DND-41 (cell line): ENCODE data around the gene RILPL2.

Source experiments
- ATAC-seq: fragments of 200-7000 bp; cut with Tn5 transposase; 3 replicates; pipeline ENCODE4 v1.9.1; 2021; ENCODE audit warnings: low read depth; ENCODE audit not compliant: insufficient read depth
- DNase-seq: peaks from one replicate; pipeline ENCODE4 v3.0.0-alpha.2; 2020
- H2AFZ ChIP-seq: 2 replicates; pipeline ENCODE4 v1.6.0; 2012; ENCODE audit warnings: low read depth, low read length
- H3K27ac ChIP-seq: 2 replicates; pipeline ENCODE4 v1.5.1; 2012; ENCODE audit warnings: low read length, inconsistent platforms
- H3K27me3 ChIP-seq: fragments of 200-600 bp; sonication (generic); 2 replicates; pipeline ENCODE4 v1.6.0; 2012; ENCODE audit warnings: low read length, mild to moderate bottlenecking, inconsistent platforms; ENCODE audit not compliant: insufficient read depth, poor library complexity
- H3K36me3 ChIP-seq: 2 replicates; pipeline ENCODE4 v1.5.1; 2012; ENCODE audit warnings: low read length, inconsistent platforms; ENCODE audit not compliant: insufficient read depth
- H3K4me1 ChIP-seq: 2 replicates; pipeline ENCODE4 v1.5.1; 2012; ENCODE audit warnings: mild to moderate bottlenecking, low read length; ENCODE audit not compliant: insufficient read depth
- H3K4me2 ChIP-seq: 2 replicates; pipeline ENCODE4 v1.6.0; 2012; ENCODE audit warnings: mild to moderate bottlenecking, moderate library complexity, low read length, inconsistent platforms; ENCODE audit not compliant: insufficient read depth
- H3K4me3 ChIP-seq, 2 experiments: fragments of 200-600 bp in 1 of 2; shearing (Covaris generic) in 1 of 2; 2 replicates each; pipeline ENCODE4 v1.5.1; 2012 to 2016; ENCODE audit warnings: inconsistent platforms in 2 of 2, low read length in 2 of 2, mild to moderate bottlenecking in 2 of 2, low read depth in 1 of 2, moderate library complexity in 1 of 2
- H3K79me2 ChIP-seq: 2 replicates; pipeline ENCODE4 v1.6.0; 2012; ENCODE audit warnings: low read length, inconsistent platforms; ENCODE audit not compliant: insufficient read depth
- H3K9ac ChIP-seq: 2 replicates; pipeline ENCODE4 v1.6.0; 2012; ENCODE audit warnings: low read depth, mild to moderate bottlenecking, inconsistent platforms, low read length, moderate library complexity
- H3K9me3 ChIP-seq: 2 replicates; pipeline ENCODE4 v1.5.1; 2012; ENCODE audit warnings: low read length, moderate library complexity, mild to moderate bottlenecking, inconsistent platforms; ENCODE audit not compliant: insufficient read depth, severe bottlenecking
- H4K20me1 ChIP-seq: 2 replicates; pipeline ENCODE4 v1.6.0; 2012; ENCODE audit warnings: low read length; ENCODE audit not compliant: insufficient read depth
- EZH2 ChIP-seq: IDR thresholded peaks from 3 replicates; pipeline ENCODE4 v1.6.1; 2012; ENCODE audit warnings: borderline replicate concordance, low read depth, mild to moderate bottlenecking, moderate library complexity, low read length, inconsistent platforms; ENCODE audit not compliant: severe bottlenecking
- TF ChIP-seq, protein P1 (sequence below): IDR thresholded peaks from 2 replicates; pipeline ENCODE4 v1.5.1; 2012; ENCODE audit warnings: borderline replicate concordance, low read length, moderate library complexity, mild to moderate bottlenecking; ENCODE audit not compliant: poor library complexity, severe bottlenecking; ENCODE audit errors: extremely low read depth

Gene RILPL2

DNA sequence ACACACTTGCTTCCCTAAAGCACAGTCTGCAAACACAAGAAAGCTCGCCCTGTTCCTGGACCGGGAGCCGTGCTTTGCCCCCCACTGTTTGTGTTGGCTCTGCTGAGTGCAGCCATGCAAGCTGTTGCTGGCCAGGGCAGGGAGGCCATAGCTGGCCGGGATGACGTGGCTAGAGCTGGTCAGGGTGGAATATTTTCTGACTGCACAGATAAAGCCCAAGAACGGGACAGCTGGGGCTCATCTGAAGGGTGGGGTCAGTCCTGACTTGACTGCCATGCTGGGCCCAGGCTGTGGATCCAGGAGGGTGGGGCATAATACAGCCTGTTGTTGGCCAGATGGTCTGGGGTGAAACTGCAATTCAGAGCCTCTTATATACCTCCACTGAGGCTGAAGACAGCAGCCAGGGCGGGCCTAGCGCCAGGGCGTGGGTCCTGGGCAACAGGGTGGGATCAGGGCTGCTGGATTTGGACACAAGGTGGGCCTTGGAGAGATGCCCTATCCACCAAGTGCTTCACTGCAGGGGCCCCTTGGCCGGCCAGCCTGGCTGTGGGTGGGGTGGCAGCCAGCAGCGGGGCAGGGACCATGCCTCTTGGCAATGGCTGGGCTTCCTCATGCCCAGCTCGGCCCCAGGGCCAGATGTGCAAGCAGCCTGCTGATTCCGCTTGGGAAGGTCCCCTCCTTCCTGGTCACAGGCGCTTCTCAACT lies 37.8 kb downstream of the RILPL2 start:
- peaks cover 81% of the 10 kb centered on the region for H3K36me3 ChIP-seq
- no peak overlapping the region for H3K4me2 ChIP-seq
- H3K27me3 ChIP-seq: no peaks in the 10 kb centered on the region
- no peaks in the 10 kb centered on the region for H3K9me3 ChIP-seq
- H3K4me1 ChIP-seq: peaks cover 6% of the 10 kb centered on the region
- H3K9ac ChIP-seq: no peak overlapping the region
- H3K27ac ChIP-seq: no peak overlapping the region
- ATAC-seq: no peak
- H2AFZ ChIP-seq: no peak overlapping the region
- H4K20me1 ChIP-seq: peaks cover 60% of the 10 kb centered on the region
- H3K79me2 ChIP-seq: peaks cover 86% of the 10 kb centered on the region
- TF ChIP-seq, protein P1, sequence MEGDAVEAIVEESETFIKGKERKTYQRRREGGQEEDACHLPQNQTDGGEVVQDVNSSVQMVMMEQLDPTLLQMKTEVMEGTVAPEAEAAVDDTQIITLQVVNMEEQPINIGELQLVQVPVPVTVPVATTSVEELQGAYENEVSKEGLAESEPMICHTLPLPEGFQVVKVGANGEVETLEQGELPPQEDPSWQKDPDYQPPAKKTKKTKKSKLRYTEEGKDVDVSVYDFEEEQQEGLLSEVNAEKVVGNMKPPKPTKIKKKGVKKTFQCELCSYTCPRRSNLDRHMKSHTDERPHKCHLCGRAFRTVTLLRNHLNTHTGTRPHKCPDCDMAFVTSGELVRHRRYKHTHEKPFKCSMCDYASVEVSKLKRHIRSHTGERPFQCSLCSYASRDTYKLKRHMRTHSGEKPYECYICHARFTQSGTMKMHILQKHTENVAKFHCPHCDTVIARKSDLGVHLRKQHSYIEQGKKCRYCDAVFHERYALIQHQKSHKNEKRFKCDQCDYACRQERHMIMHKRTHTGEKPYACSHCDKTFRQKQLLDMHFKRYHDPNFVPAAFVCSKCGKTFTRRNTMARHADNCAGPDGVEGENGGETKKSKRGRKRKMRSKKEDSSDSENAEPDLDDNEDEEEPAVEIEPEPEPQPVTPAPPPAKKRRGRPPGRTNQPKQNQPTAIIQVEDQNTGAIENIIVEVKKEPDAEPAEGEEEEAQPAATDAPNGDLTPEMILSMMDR: no peak
- no peak for TF ChIP-seq EZH2
- no peak for DNase-seq
- H3K4me3 ChIP-seq: no peak overlapping the region

DNA sequence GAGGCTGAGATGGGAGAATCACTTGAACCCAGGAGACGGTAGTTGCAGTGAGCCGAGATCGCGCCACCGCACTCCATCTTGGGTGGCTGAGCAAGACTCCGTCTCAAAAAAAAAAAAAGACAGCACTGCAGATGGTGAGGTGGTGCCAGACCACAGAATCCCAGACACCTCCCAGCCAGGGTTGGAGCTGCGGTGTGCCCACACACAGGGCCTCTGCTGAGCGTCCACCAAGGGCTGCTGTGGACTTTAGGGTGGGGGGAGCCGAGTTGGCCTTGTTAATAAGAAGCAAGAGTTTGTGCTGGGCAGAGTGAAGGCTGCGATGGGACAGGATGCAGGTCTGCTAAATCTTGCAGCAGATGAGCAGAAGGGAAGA lies 38.3 kb downstream of the RILPL2 start:
- no peaks in the 10 kb centered on the region for H3K9me3 ChIP-seq
- DNase-seq (no peak), ATAC-seq (no peak)
- no peak overlapping the region for H3K9ac ChIP-seq
- H2AFZ ChIP-seq: no peak overlapping the region
- peaks cover 81% of the 10 kb centered on the region for H3K36me3 ChIP-seq
- H3K4me3 ChIP-seq: no peak overlapping the region
- TF ChIP-seq, protein P1: no peak
- no peak for TF ChIP-seq EZH2
- H3K4me2 ChIP-seq: no peak overlapping the region
- peaks cover 87% of the 10 kb centered on the region for H3K79me2 ChIP-seq
- H3K4me1 ChIP-seq: peaks cover 6% of the 10 kb centered on the region
- no peaks in the 10 kb centered on the region for H3K27me3 ChIP-seq
- no peak overlapping the region for H3K27ac ChIP-seq
- peaks cover 54% of the 10 kb centered on the region for H4K20me1 ChIP-seq

DNA sequence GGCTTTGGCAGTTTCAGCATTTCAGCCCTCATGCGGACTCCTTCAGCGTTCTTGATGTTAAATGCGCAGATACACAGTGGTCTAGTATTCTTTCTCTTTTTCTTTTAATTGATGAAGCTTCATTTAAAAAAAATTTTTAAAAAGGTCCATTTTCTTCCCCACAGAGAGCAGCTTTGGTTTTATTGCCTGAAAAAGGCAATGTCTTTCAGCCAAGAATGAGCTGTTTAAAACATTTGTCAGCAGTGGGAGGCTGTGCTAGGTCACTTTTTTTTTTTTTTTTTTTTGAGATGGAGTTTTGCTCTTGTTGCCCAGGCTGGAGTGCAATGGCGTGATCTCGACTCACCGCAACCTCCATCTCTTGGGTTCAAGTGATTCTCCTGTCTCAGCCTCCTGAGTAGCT lies 39.1 kb downstream of the RILPL2 start:
- Histone ChIP-seq H3K79me2 (peaks cover 87% of the 10 kb centered on the region), H3K27me3 (no peaks in the 10 kb centered on the region), H3K4me3 (no peak overlapping the region), H3K4me2 (no peak overlapping the region), H4K20me1 (peaks cover 50% of the 10 kb centered on the region), H3K27ac (no peak overlapping the region), H3K36me3 (peaks cover 81% of the 10 kb centered on the region), H3K9me3 (no peaks in the 10 kb centered on the region), H2AFZ (no peak overlapping the region), H3K9ac (no peak overlapping the region), H3K4me1 (peaks cover 6% of the 10 kb centered on the region)
- TF ChIP-seq, protein P1: no peak
- no peak for TF ChIP-seq EZH2
- ATAC-seq (no peak), DNase-seq (no peak)
